Endothelial cell of umbilical vein (primary cell): ENCODE data around the gene NAA40. TPM values are rescaled to one million over a fixed set of nuclear protein-coding genes. Genes with fewer than 3 reads are reported as not detected.

Experiments used
- BruUV-seq: library from RNA; stranded (reverse); fragments of 400-500 nt; replicated peaks from 2 replicates; lab custom pipeline; 2021; lab: Mats Ljungman, UMichigan
- CTCF ChIA-PET: fragments of 300-600, 350-600 bp; sonication (Branson Sonifier 250); formaldehyde crosslinking; loops from one replicate; lab custom pipeline; 2021; ENCODE audit warnings: antibody characterized with exemption, inconsistent platforms; lab: Charles Lee
- POLR2A ChIA-PET: fragments of 300-600, 350-600 bp; sonication (Branson Sonifier 250); formaldehyde crosslinking; loops from one replicate; lab custom pipeline; 2021; ENCODE audit warnings: antibody characterized with exemption, inconsistent platforms; lab: Charles Lee
- DNase-seq: peaks from one replicate; pipeline ENCODE4 v3.0.0-alpha.2; 2011; ENCODE audit warnings: low read depth, low spot score
- FAIRE-seq: peaks from 2 replicates; lab custom pipeline; 2011; peaks lifted over from hg19 to GRCh38; lab: Jason Lieb, UNC
- H2AFZ ChIP-seq: 2 replicates; pipeline ENCODE4 v1.6.0; 2012; ENCODE audit warnings: low read depth, low read length, control low read depth, inconsistent platforms
- H3K27ac ChIP-seq: 2 replicates; pipeline ENCODE4 v1.5.1; 2011; ENCODE audit warnings: low read depth, mild to moderate bottlenecking, control low read depth, low read length, moderate library complexity; ENCODE audit not compliant: insufficient read depth
- H3K27me3 ChIP-seq, 2 experiments: 2 replicates each; pipeline versions ENCODE4 v1.6.0 to v1.6.1; 2011; ENCODE audit warnings: low read length in 2 of 2, mixed read lengths in 1 of 2; ENCODE audit not compliant: control insufficient read depth in 2 of 2, insufficient read depth in 2 of 2
- H3K36me3 ChIP-seq, 2 experiments: 2 replicates in 1 of 2; 3 replicates in 1 of 2; pipeline ENCODE4 v1.5.1; 2011; ENCODE audit warnings: low read length in 2 of 2, mild to moderate bottlenecking in 1 of 2, moderate library complexity in 1 of 2; ENCODE audit not compliant: control insufficient read depth in 2 of 2, insufficient read depth in 2 of 2; ENCODE audit errors: extremely low read depth in 1 of 2
- H3K4me1 ChIP-seq: 3 replicates; pipeline ENCODE4 v1.5.1; 2011; ENCODE audit warnings: mild to moderate bottlenecking, low read length; ENCODE audit not compliant: control insufficient read depth, insufficient read depth; ENCODE audit errors: extremely low read depth
- H3K4me2 ChIP-seq: 2 replicates; pipeline ENCODE4 v1.6.1; 2011; ENCODE audit warnings: low read length, control low read depth, mixed read lengths; ENCODE audit not compliant: insufficient read depth
- H3K4me3 ChIP-seq, 3 experiments: fragments of 200-600 bp in 1 of 3; sonication (generic), shearing (Covaris generic) in 1 of 3; replicated peaks in 1 of 3; 2 replicates each; pipeline ENCODE4 v1.5.1; 2011 to 2016; ENCODE audit warnings: control low read depth in 3 of 3, low read length in 3 of 3, mild to moderate bottlenecking in 2 of 3, inconsistent platforms in 1 of 3, low read depth in 1 of 3, moderate library complexity in 1 of 3; ENCODE audit not compliant: insufficient read depth in 1 of 3
- H3K79me2 ChIP-seq: 2 replicates; pipeline ENCODE4 v1.6.0; 2012; ENCODE audit warnings: low read length, inconsistent platforms; ENCODE audit not compliant: control insufficient read depth, insufficient read depth
- H3K9ac ChIP-seq: replicated peaks from 2 replicates; pipeline ENCODE3; 2011; ENCODE audit warnings: low read length, control low read depth; ENCODE audit not compliant: insufficient read depth; ENCODE audit errors: extremely low read depth
- H3K9me1 ChIP-seq: replicated peaks from 3 replicates; pipeline ENCODE4 v1.6.0; 2011; ENCODE audit warnings: mild to moderate bottlenecking, low read length; ENCODE audit not compliant: control insufficient read depth, insufficient read depth; ENCODE audit errors: extremely low read depth
- H3K9me3 ChIP-seq: replicated peaks from 2 replicates; pipeline ENCODE4 v1.5.1; 2012; ENCODE audit warnings: low read length, inconsistent platforms; ENCODE audit not compliant: control insufficient read depth, insufficient read depth
- H4K20me1 ChIP-seq: replicated peaks from 2 replicates; pipeline ENCODE3; 2011; ENCODE audit warnings: mild to moderate bottlenecking, low read length; ENCODE audit not compliant: control insufficient read depth, insufficient read depth; ENCODE audit errors: extremely low read depth
- CTCF ChIP-seq, 2 donors: IDR thresholded peaks; 1 replicate in 1 of 2; 2 replicates in 1 of 2; pipeline ENCODE4 v1.5.1; 2011; ENCODE audit warnings: low read length in 2 of 2, mild to moderate bottlenecking in 2 of 2, moderate library complexity in 2 of 2, control low read depth in 1 of 2, inconsistent platforms in 1 of 2, low read depth in 1 of 2; ENCODE audit not compliant: insufficient read depth in 1 of 2; ENCODE audit errors: extremely low read depth in 1 of 2
- EZH2 ChIP-seq: IDR thresholded peaks from 2 replicates; pipeline ENCODE4 v1.6.1; 2012; ENCODE audit warnings: borderline replicate concordance, low read depth, mild to moderate bottlenecking, moderate library complexity, low read length, inconsistent platforms; ENCODE audit not compliant: severe bottlenecking
- FOS ChIP-seq: IDR thresholded peaks from 2 replicates; pipeline ENCODE4 v1.6.1; 2011; ENCODE audit warnings: mild to moderate bottlenecking, low read length, moderate library complexity, borderline replicate concordance; ENCODE audit not compliant: insufficient read depth
- GATA2 ChIP-seq: IDR thresholded peaks from 2 replicates; pipeline ENCODE4 v1.7.0; 2011; ENCODE audit warnings: low read depth, mild to moderate bottlenecking, moderate library complexity, mixed read lengths, low read length; ENCODE audit not compliant: insufficient read length, insufficient read depth
- JUN ChIP-seq: IDR thresholded peaks from 2 replicates; pipeline ENCODE4 v1.6.1; 2011; ENCODE audit warnings: borderline replicate concordance, low read depth; ENCODE audit not compliant: insufficient read length, insufficient read depth
- MAX ChIP-seq: IDR thresholded peaks from 2 replicates; pipeline ENCODE4 v1.6.1; 2011; ENCODE audit not compliant: insufficient read depth, insufficient read length
- MYC ChIP-seq: IDR thresholded peaks from one replicate; pipeline ENCODE4 v1.6.1; 2011; ENCODE audit warnings: mild to moderate bottlenecking, low read depth, low read length
- POLR2A ChIP-seq: IDR thresholded peaks from 2 replicates; pipeline ENCODE4 v1.6.1; 2012; ENCODE audit warnings: low read depth, mild to moderate bottlenecking, control low read depth, low read length
- POLR2AphosphoS5 ChIP-seq: IDR thresholded peaks from 2 replicates; pipeline ENCODE4 v1.6.1; 2012; ENCODE audit warnings: low read depth, mild to moderate bottlenecking, control low read depth, low read length, moderate library complexity; ENCODE audit not compliant: insufficient read depth
- dilution Hi-C: fragments of 300-500 bp; cut with MboI; formaldehyde crosslinking; loops from one replicate; pipeline ENCODE4 v1.15.0; 2019; ENCODE audit warnings: low sequenced_read_pairs; ENCODE audit not compliant: extremely low pct_ligation_motif_present
- intact Hi-C: fragments of 100-400 bp; cut with micrococcal nuclease; formaldehyde crosslinking; loops from one replicate; pipeline ENCODE4 v1.10.0; 2022
- polyA plus RNA-seq, 4 experiments: library from polyadenylated mRNA; depleted of rRNA in 3 of 4; stranded (reverse) in 3 of 4; unstranded in 1 of 4; fragments of >200 nt; gene quantifications; 2 replicates each; pipeline versions ENCODE4 v1.2.1 to v1.2.3, GENCODE V29; 2011 to 2012; ENCODE audit warnings: missing spikeins in 1 of 4
- total RNA-seq: library from RNA; stranded (reverse); gene quantifications from 2 replicates; pipeline ENCODE4 v1.2.3, GENCODE V29; 2021

NAA40 gene
- total and polyA plus RNA-seq, 2 donors (not counting 3 experiments of a cell fraction or from before 2014, with no cell fraction given), result 28.5 to 32.3 TPM

DNA sequence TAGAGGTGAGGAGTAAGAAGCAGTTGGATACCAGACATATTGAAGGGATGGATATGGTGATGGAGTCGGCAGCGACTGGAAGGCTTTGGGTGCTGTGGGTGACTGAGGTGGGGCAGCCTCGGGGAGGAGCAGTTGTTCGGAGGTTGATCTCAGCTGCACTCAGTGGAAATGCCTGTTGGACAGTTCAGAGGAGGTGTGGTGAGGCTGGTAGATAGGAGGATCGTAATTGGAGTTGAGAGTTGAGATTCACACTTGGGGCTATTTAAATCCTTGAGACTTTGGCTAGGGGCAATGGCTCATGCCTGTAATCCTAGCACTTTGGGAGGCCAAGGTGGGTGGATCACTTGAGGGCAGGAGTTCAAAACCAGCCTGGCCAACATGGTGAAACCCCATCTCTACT is 54.3 kb downstream of the NAA40 start:
- ChIA-PET CTCF (no interaction called here), POLR2A (no interaction called here)
- DNase-seq (no peak), FAIRE-seq (no peak)
- BruUV-seq, result no TSS peak
- H3K4me1 ChIP-seq, result no peaks in the 10 kb centered on the region
- no peaks in the 10 kb centered on the region for H3K27me3 ChIP-seq
- dilution Hi-C loops (no loop called here), intact Hi-C loops (no loop called here)
- no peak overlapping the region for H3K9ac ChIP-seq
- peaks cover 6% of the 10 kb centered on the region for H3K79me2 ChIP-seq
- no peaks in the 10 kb centered on the region for H3K9me1 ChIP-seq
- no peak overlapping the region for H3K4me2 ChIP-seq
- H2AFZ ChIP-seq, result no peak overlapping the region
- H3K36me3 ChIP-seq, result peaks cover 0 to 42% of the 10 kb centered on the region in 2 experiments
- TF ChIP-seq MYC (no peak), FOS (no peak), GATA2 (no peak), JUN (no peak), CTCF (IDR thresholded peaks at IDR 0.05; ENCODE audit: extremely low read depth in 1 of 2, insufficient read depth in 1 of 2, low read depth in 1 of 2, low read length in 2 of 2) (no peak)
- no peak overlapping the region for H3K4me3 ChIP-seq
- H4K20me1 ChIP-seq, result no peaks in the 10 kb centered on the region
- H3K27ac ChIP-seq, result no peak overlapping the region
- no peaks in the 10 kb centered on the region for H3K9me3 ChIP-seq

DNA sequence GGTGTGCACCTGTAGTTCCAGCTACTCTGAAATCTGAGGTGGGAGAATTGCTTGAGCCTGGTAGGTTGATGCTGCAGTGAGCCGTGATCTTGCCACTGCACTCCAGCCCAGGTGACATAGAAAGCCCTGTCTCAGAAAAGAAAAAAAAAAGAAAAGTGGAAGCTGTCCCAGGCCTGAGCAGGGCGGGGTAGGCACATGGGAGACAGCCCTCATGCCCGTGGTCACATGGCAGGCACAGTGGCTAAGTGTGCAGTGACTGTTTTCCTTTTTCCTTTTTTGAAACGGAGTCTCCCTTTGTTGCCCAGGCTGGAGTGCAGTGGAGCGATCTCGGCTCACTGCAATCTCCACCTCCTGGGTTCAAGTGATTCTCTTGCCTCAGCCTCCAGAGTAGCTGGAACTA is 55.2 kb downstream of the NAA40 start:
- no peak overlapping the region for H3K4me2 ChIP-seq
- peaks cover 0 to 37% of the 10 kb centered on the region in 2 experiments for H3K36me3 ChIP-seq

More for the DNA sequence above, 55.2 kb downstream of the NAA40 start:
- Histone ChIP-seq H3K79me2 (no peaks in the 10 kb centered on the region), H3K9me1 (no peaks in the 10 kb centered on the region), H2AFZ (no peak overlapping the region), H3K27ac (no peak overlapping the region), H4K20me1 (no peaks in the 10 kb centered on the region), H3K4me1 (no peaks in the 10 kb centered on the region), H3K9me3 (no peaks in the 10 kb centered on the region), H3K9ac (no peak overlapping the region), H3K27me3 (no peaks in the 10 kb centered on the region), H3K4me3 (no peak overlapping the region)
- ChIA-PET POLR2A (interaction anchor here (0.6 kb wide), 1 partner anchor 191 kb away, joined by 5 read pairs; no protein-coding TSS in a partner anchor), CTCF (interaction anchor here (1.6 kb wide), 1 partner anchor 156 kb away, joined by 6 read pairs; no protein-coding TSS in a partner anchor)
- TF ChIP-seq POLR2AphosphoS5 (no peak), EZH2 (no peak), FOS (no peak), GATA2 (no peak), MAX (no peak), MYC (no peak), JUN (no peak), POLR2A (no peak)
- no peak for FAIRE-seq
- DNase-seq, result no peak
- no TSS peak for BruUV-seq
- intact Hi-C loops, result no loop called here
- dilution Hi-C loops, result no loop called here
